SU-DHL-6 (cell line): Measurements from ENCODE around the gene OS9.

Source experiments
- CTCF ChIP-seq: fragments of 200-600 bp; sonication (generic); IDR thresholded peaks from one replicate; pipeline ENCODE4 v1.5.1; 2017; ENCODE audit warnings: antibody characterized with exemption, mild to moderate bottlenecking, low read length, moderate library complexity; ENCODE audit not compliant: insufficient read depth, poor library complexity, severe bottlenecking
- EZH2phosphoT487 ChIP-seq: fragments of 200-600 bp; sonication (generic), shearing (Covaris generic); conservative IDR thresholded peaks from 2 replicates; pipeline ENCODE4 v1.6.1; 2018; ENCODE audit warnings: mild to moderate bottlenecking, antibody characterized with exemption, low read length, moderate library complexity, mixed read lengths

GRCh38 chr12:57693659-57694458 lies at the start of gene OS9:
- TF ChIP-seq EZH2phosphoT487: no peak
- peak; percentile 73 for TF ChIP-seq CTCF
